Keratinocyte (primary cell): ENCODE measurements around the gene PRKAR2A. TPM values are rescaled to one million over a fixed set of nuclear protein-coding genes. Genes with fewer than 3 reads are reported as not detected.

ENCODE experiments used
- DNase-seq: peaks from one replicate; pipeline ENCODE4 v3.0.0-alpha.2; 2011; ENCODE audit warnings: low read depth, missing footprints, low spot score
- FAIRE-seq: peaks from 2 replicates; lab custom pipeline; 2011; peaks lifted over from hg19 to GRCh38; lab: Jason Lieb, UNC
- H2AFZ ChIP-seq: 2 replicates; pipeline ENCODE4 v1.6.0; 2012; ENCODE audit warnings: low read length, control low read depth, inconsistent platforms; ENCODE audit not compliant: control insufficient read depth
- H3K27ac ChIP-seq: 2 replicates; pipeline ENCODE4 v1.5.1; 2011; ENCODE audit warnings: low read length; ENCODE audit not compliant: control insufficient read depth, insufficient read depth
- H3K27me3 ChIP-seq: 3 replicates; pipeline ENCODE4 v1.6.0; 2011; ENCODE audit warnings: low read length; ENCODE audit not compliant: control insufficient read depth, insufficient read depth; ENCODE audit errors: extremely low read depth
- H3K36me3 ChIP-seq, 2 experiments: 2 replicates in 1 of 2; 3 replicates in 1 of 2; pipeline ENCODE4 v1.5.1; 2011; ENCODE audit warnings: low read length in 2 of 2, mild to moderate bottlenecking in 1 of 2; ENCODE audit not compliant: control insufficient read depth in 2 of 2, insufficient read depth in 2 of 2; ENCODE audit errors: extremely low read depth in 1 of 2
- H3K4me1 ChIP-seq: 3 replicates; pipeline ENCODE4 v1.5.1; 2011; ENCODE audit warnings: low read length; ENCODE audit not compliant: control insufficient read depth, insufficient read depth; ENCODE audit errors: extremely low read depth
- H3K4me2 ChIP-seq: 3 replicates; pipeline ENCODE4 v1.6.0; 2011; ENCODE audit warnings: low read depth, low read length; ENCODE audit not compliant: control insufficient read depth, insufficient read depth; ENCODE audit errors: extremely low read depth
- H3K4me3 ChIP-seq, 3 experiments: fragments of 200-600 bp in 1 of 3; sonication (generic) in 1 of 3; 2 replicates in 2 of 3; 3 replicates in 1 of 3; pipeline ENCODE4 v1.5.1; 2011 to 2016; ENCODE audit warnings: low read length in 3 of 3, mild to moderate bottlenecking in 3 of 3, control low read depth in 2 of 3, inconsistent platforms in 1 of 3, low read depth in 1 of 3, mixed read lengths in 1 of 3, mixed run types in 1 of 3, moderate library complexity in 1 of 3; ENCODE audit not compliant: control insufficient read depth in 2 of 3, insufficient read depth in 2 of 3; ENCODE audit errors: extremely low read depth in 1 of 3
- H3K79me2 ChIP-seq: 2 replicates; pipeline ENCODE4 v1.6.0; 2012; ENCODE audit warnings: low read length; ENCODE audit not compliant: control insufficient read depth, insufficient read depth
- H3K9ac ChIP-seq: 3 replicates; pipeline ENCODE4 v1.6.0; 2011; ENCODE audit warnings: low read length; ENCODE audit not compliant: control insufficient read depth, insufficient read depth; ENCODE audit errors: extremely low read depth
- H3K9me1 ChIP-seq: 3 replicates; pipeline ENCODE4 v1.6.0; 2011; ENCODE audit warnings: low read length; ENCODE audit not compliant: control insufficient read depth, insufficient read depth; ENCODE audit errors: extremely low read depth
- H3K9me3 ChIP-seq: 2 replicates; pipeline ENCODE4 v1.5.1; 2012; ENCODE audit warnings: low read depth, low read length; ENCODE audit not compliant: control insufficient read depth
- H4K20me1 ChIP-seq: 3 replicates; pipeline ENCODE4 v1.6.0; 2011; ENCODE audit warnings: low read length; ENCODE audit not compliant: control insufficient read depth, insufficient read depth; ENCODE audit errors: extremely low read depth
- CTCF ChIP-seq, 3 experiments: IDR thresholded peaks in 1 of 3; conservative IDR thresholded peaks in 1 of 3; optimal IDR thresholded peaks in 1 of 3; 2 replicates in 2 of 3; 3 replicates in 1 of 3; pipeline versions ENCODE3 to v1.5.1; 2011; ENCODE audit warnings: low read length in 3 of 3, mild to moderate bottlenecking in 3 of 3, moderate library complexity in 2 of 3, control low read depth in 1 of 3, inconsistent platforms in 1 of 3; ENCODE audit not compliant: insufficient read depth in 2 of 3; ENCODE audit errors: extremely low read depth in 1 of 3
- EZH2 ChIP-seq: IDR thresholded peaks from one replicate; pipeline ENCODE4 v1.6.1; 2012; ENCODE audit warnings: inconsistent platforms, mild to moderate bottlenecking, low read length, moderate library complexity
- dilution Hi-C: fragments of 300-500 bp; cut with MboI; formaldehyde crosslinking; loops from one replicate; pipeline ENCODE4 v1.7.0; 2020; ENCODE audit warnings: low sequenced_read_pairs; ENCODE audit not compliant: extremely low pct_ligation_motif_present
- polyA plus RNA-seq, 5 experiments: library from polyadenylated mRNA; depleted of rRNA in 3 of 5; stranded (reverse) in 3 of 5; stranded (forward) in 1 of 5; unstranded in 1 of 5; fragments of >200 nt; gene quantifications; 1 replicate in 1 of 5; 2 replicates in 3 of 5; 3 replicates in 1 of 5; pipeline versions ENCODE4 v1.2.1 to v1.2.3, GENCODE V29; 2011 to 2012; ENCODE audit warnings: missing spikeins in 2 of 5, low read depth in 1 of 5, low replicate concordance in 1 of 5

The PRKAR2A gene
- polyA plus RNA-seq, 1 donor (not counting 4 experiments of a cell fraction or from before 2014, with no cell fraction given): 23.2 TPM

- Histone ChIP-seq H3K9me1 (no peaks in the 10 kb centered on the region), H3K9me3 (no peaks in the 10 kb centered on the region), H3K27ac (no peak overlapping the region), H4K20me1 (no peaks in the 10 kb centered on the region), H3K36me3 (no peaks in the 10 kb centered on the region), H3K4me1 (peaks cover 7% of the 10 kb centered on the region), H2AFZ (no peak overlapping the region), H3K9ac (no peak overlapping the region), H3K4me2 (no peak overlapping the region), H3K27me3 (no peaks in the 10 kb centered on the region), H3K4me3 (no peak overlapping the region), H3K79me2 (peaks cover 26% of the 10 kb centered on the region)
- FAIRE-seq (no peak), DNase-seq (no peak)
- TF ChIP-seq CTCF (optimal IDR thresholded peaks at IDR 0.05 in 1 of 3, IDR thresholded peaks at IDR 0.05 in 1 of 3, conservative IDR thresholded peaks at IDR 0.05 in 1 of 3; ENCODE audit: extremely low read depth in 1 of 3, insufficient read depth in 2 of 3, low read length in 3 of 3): no peak
- TF ChIP-seq EZH2: no peak
- dilution Hi-C loops: no loop called here
Observed at GRCh38 chr3:48826451-48826850, 21.2 kb downstream of the PRKAR2A start.

GRCh38 chr3:48820612-48821324, 26.9 kb downstream of the PRKAR2A start:
- Histone ChIP-seq H3K9me3 (no peaks in the 10 kb centered on the region), H3K36me3 (no peaks in the 10 kb centered on the region), H3K4me2 (peak overlapping the region; percentile 17), H3K9ac (no peak overlapping the region), H2AFZ (no peak overlapping the region), H3K27ac (no peak overlapping the region), H3K9me1 (peaks cover 5% of the 10 kb centered on the region), H3K79me2 (peaks cover 28% of the 10 kb centered on the region), H3K4me1 (peaks cover 11% of the 10 kb centered on the region), H3K27me3 (no peaks in the 10 kb centered on the region), H3K4me3 (no peak overlapping the region), H4K20me1 (no peaks in the 10 kb centered on the region)
- peak; percentile 67 for FAIRE-seq
- DNase-seq: no peak
- dilution Hi-C loops: no loop called here
- TF ChIP-seq CTCF (optimal IDR thresholded peaks at IDR 0.05 in 1 of 3, IDR thresholded peaks at IDR 0.05 in 1 of 3, conservative IDR thresholded peaks at IDR 0.05 in 1 of 3; ENCODE audit: extremely low read depth in 1 of 3, insufficient read depth in 2 of 3, low read length in 3 of 3) (no peak), EZH2 (no peak)
